Thyroid gland (tissue), 4 donors: ENCODE results near the gene APCDD1L.

Experiments used
- CTCF ChIP-seq, 6 experiments: fragments of 200-600 bp in 3 of 6; fragments of 450-650 bp in 3 of 6; sonication (generic) in 3 of 6; IDR thresholded peaks; one replicate each; pipeline ENCODE4 v1.5.1; 2016 to 2019; ENCODE audit warnings: antibody characterized with exemption in 6 of 6, mild to moderate bottlenecking in 2 of 6, inconsistent platforms in 1 of 6, moderate library complexity in 1 of 6
- POLR2A ChIP-seq, 2 donors: fragments of 450-650 bp; IDR thresholded peaks; one replicate each; pipeline ENCODE4 v1.6.1; 2017; ENCODE audit warnings: antibody characterized with exemption in 2 of 2, mild to moderate bottlenecking in 2 of 2, moderate library complexity in 1 of 2

GRCh38 chr20:58531063-58531462 is 15.9 kb upstream of the APCDD1L start:
- no peak for TF ChIP-seq CTCF (IDR thresholded peaks at IDR 0.05)
- no peak for TF ChIP-seq POLR2A (IDR thresholded peaks at IDR 0.05)
